Activated CD4-positive, alpha-beta memory T cell treated with anti-CD3 and anti-CD28 coated beads, Interleukin-2, amount 10 ng/mL, durations not matched to agents 7 days and 5 days (primary cell): ENCODE results near the gene KLHL3. TPM values are rescaled to one million over a fixed set of nuclear protein-coding genes. Genes with fewer than 3 reads are reported as not detected.
A peak's percentile ranks its signal among the peaks of the same experiment; 100 is the strongest.

Source experiments
- CTCF ChIA-PET: fragments of 350-600 bp; sonication (Branson Sonifier 250); formaldehyde crosslinking; loops from one replicate; lab custom pipeline; 2021; ENCODE audit warnings: antibody characterized with exemption, inconsistent platforms; lab: Charles Lee
- POLR2A ChIA-PET: fragments of 350-600 bp; sonication (Branson Sonifier 250); formaldehyde crosslinking; loops from one replicate; lab custom pipeline; 2021; ENCODE audit warnings: antibody characterized with exemption; lab: Charles Lee
- DNase-seq: peaks from one replicate; pipeline ENCODE4 v3.0.0-alpha.2; 2020
- H3K27ac Mint-ChIP-seq: one replicate; pipeline ENCODE4 v1.8.0; 2021; ENCODE audit warnings: mild to moderate bottlenecking, mixed read lengths
- H3K27me3 Mint-ChIP-seq: one replicate; pipeline ENCODE4 v1.8.0; 2021; ENCODE audit warnings: mixed read lengths
- H3K36me3 Mint-ChIP-seq: one replicate; pipeline ENCODE4 v1.8.0; 2021; ENCODE audit warnings: low read depth, mixed read lengths
- H3K4me1 Mint-ChIP-seq: one replicate; pipeline ENCODE4 v1.8.0; 2021; ENCODE audit warnings: mixed read lengths
- H3K4me3 Mint-ChIP-seq: one replicate; pipeline ENCODE4 v1.8.0; 2021; ENCODE audit warnings: mild to moderate bottlenecking, mixed read lengths
- H3K9me3 Mint-ChIP-seq: one replicate; pipeline ENCODE4 v1.8.0; 2021; ENCODE audit warnings: mixed read lengths
- total RNA-seq, 2 experiments: library from RNA; stranded (reverse); gene quantifications; one replicate each; pipeline ENCODE4 v1.2.3, GENCODE V29; 2021

KLHL3 gene
- total RNA-seq, 2 experiments from 2014 or later: 2.8 to 3.6 TPM

- DNase-seq: no peak
- ChIA-PET POLR2A (interaction anchor here (1.1 kb wide), 1 partner anchor 55 kb away, joined by 3 read pairs; the partner anchor contains the start of gene HNRNPA0), CTCF (interaction anchor here (1.0 kb wide), 1 partner anchor 43 kb away, joined by 3 read pairs; no protein-coding TSS in a partner anchor)
- Mint-ChIP-seq H3K4me1 (peaks cover 29% of the 10 kb centered on the region), H3K27ac (no peak overlapping the region), H3K4me3 (no peak overlapping the region), H3K27me3 (no peaks in the 10 kb centered on the region), H3K9me3 (no peaks in the 10 kb centered on the region), H3K36me3 (peaks cover 21% of the 10 kb centered on the region)
These were observed 36.3 kb downstream of the KLHL3 start for GRCh38 chr5:137699336-137700281.

GRCh38 chr5:137696481-137696880 lies 39.4 kb downstream of the KLHL3 start:
- Mint-ChIP-seq H3K9me3 (no peaks in the 10 kb centered on the region), H3K27me3 (no peaks in the 10 kb centered on the region), H3K27ac (peak overlapping the region; percentile 86), H3K4me3 (no peak overlapping the region), H3K36me3 (peaks cover 21% of the 10 kb centered on the region), H3K4me1 (peaks cover 29% of the 10 kb centered on the region)
- peak; percentile 28 for DNase-seq
- POLR2A ChIA-PET: interaction anchor here (0.9 to 4.7 kb wide), 5 partner anchors 12 to 58 kb away, joined by 3 to 34 read pairs (median 5); partner anchors contain the start of gene HNRNPA0
- CTCF ChIA-PET: interaction anchor here (1.3 to 8.2 kb wide), 6 partner anchors 30 to 57 kb away, joined by 3 to 58 read pairs (median 11); partner anchors contain the start of gene KLHL3

GRCh38 chr5:137695651-137696428 lies 40.0 kb downstream of the KLHL3 start:
- Mint-ChIP-seq H3K27me3 (no peaks in the 10 kb centered on the region), H3K4me1 (peaks cover 29% of the 10 kb centered on the region), H3K9me3 (no peaks in the 10 kb centered on the region), H3K4me3 (peak overlapping the region; percentile 31), H3K27ac (peak overlapping the region; percentile 86), H3K36me3 (peaks cover 21% of the 10 kb centered on the region)
- CTCF ChIA-PET: interaction anchor here (1.0 to 8.2 kb wide), 8 partner anchors 26 to 193 kb away, joined by 3 to 58 read pairs (median 9); partner anchors contain the start of genes KLHL3 and PKD2L2
- peak; percentile 28 for DNase-seq
- POLR2A ChIA-PET: interaction anchor here (0.6 to 4.7 kb wide), 9 partner anchors 11 to 233 kb away, joined by 3 to 34 read pairs (median 4); partner anchors contain the start of gene HNRNPA0

GRCh38 chr5:137693951-137694721 lies 41.8 kb downstream of the KLHL3 start:
- H3K27ac Mint-ChIP-seq: no peak overlapping the region
- H3K4me3 Mint-ChIP-seq: no peak overlapping the region
- H3K27me3 Mint-ChIP-seq: no peaks in the 10 kb centered on the region
- ChIA-PET POLR2A (interaction anchor here (0.8 to 4.7 kb wide), 5 partner anchors 28 to 60 kb away, joined by 3 to 34 read pairs (median 4); partner anchors contain the start of genes HNRNPA0 and KLHL3), CTCF (interaction anchor here (0.9 to 8.2 kb wide), 5 partner anchors 27 to 49 kb away, joined by 3 to 58 read pairs (median 10); partner anchors contain the start of gene KLHL3)
- peaks cover 29% of the 10 kb centered on the region for H3K4me1 Mint-ChIP-seq
- H3K9me3 Mint-ChIP-seq: peaks cover 3% of the 10 kb centered on the region
- peaks cover 21% of the 10 kb centered on the region for H3K36me3 Mint-ChIP-seq
- DNase-seq: no peak

- POLR2A ChIA-PET: interaction anchor here (1.2 to 1.7 kb wide), 2 partner anchors 27 to 42 kb away, joined by 3 to 4 read pairs; no protein-coding TSS in a partner anchor
- peaks cover 3% of the 10 kb centered on the region for H3K9me3 Mint-ChIP-seq
- no peak overlapping the region for H3K4me3 Mint-ChIP-seq
- H3K4me1 Mint-ChIP-seq: peaks cover 29% of the 10 kb centered on the region
- H3K36me3 Mint-ChIP-seq: peaks cover 21% of the 10 kb centered on the region
- no peaks in the 10 kb centered on the region for H3K27me3 Mint-ChIP-seq
- CTCF ChIA-PET: interaction anchor here (0.9 to 8.2 kb wide), 3 partner anchors 32 to 49 kb away, joined by 3 to 58 read pairs (median 6); partner anchors contain the start of gene KLHL3
- DNase-seq: no peak
- H3K27ac Mint-ChIP-seq: no peak overlapping the region
These were observed 42.5 kb downstream of the KLHL3 start for GRCh38 chr5:137693307-137693950.

- Mint-ChIP-seq H3K27ac (no peak overlapping the region), H3K4me3 (no peak overlapping the region), H3K36me3 (no peaks in the 10 kb centered on the region), H3K4me1 (no peaks in the 10 kb centered on the region), H3K27me3 (no peaks in the 10 kb centered on the region), H3K9me3 (peaks cover 3% of the 10 kb centered on the region)
- ChIA-PET POLR2A (no interaction called here), CTCF (no interaction called here)
- DNase-seq: no peak
These were observed 46.6 kb downstream of the KLHL3 start for GRCh38 chr5:137689306-137689705.

- peaks cover 3% of the 10 kb centered on the region for H3K9me3 Mint-ChIP-seq
- H3K4me3 Mint-ChIP-seq: no peak overlapping the region
- H3K27me3 Mint-ChIP-seq: no peaks in the 10 kb centered on the region
- H3K27ac Mint-ChIP-seq: no peak overlapping the region
- CTCF ChIA-PET: no interaction called here
- DNase-seq: no peak
- no peaks in the 10 kb centered on the region for H3K36me3 Mint-ChIP-seq
- POLR2A ChIA-PET: no interaction called here
- no peaks in the 10 kb centered on the region for H3K4me1 Mint-ChIP-seq
These were observed 47.6 kb downstream of the KLHL3 start for GRCh38 chr5:137688210-137688840.

GRCh38 chr5:137684761-137685160 lies 51.1 kb downstream of the KLHL3 start:
- H3K27me3 Mint-ChIP-seq: no peaks in the 10 kb centered on the region
- H3K4me3 Mint-ChIP-seq: no peak overlapping the region
- H3K27ac Mint-ChIP-seq: no peak overlapping the region

GRCh38 chr5:137681191-137681590 lies 54.7 kb downstream of the KLHL3 start:
- DNase-seq: no peak
- ChIA-PET POLR2A (no interaction called here), CTCF (no interaction called here)
- H3K4me3 Mint-ChIP-seq: no peak overlapping the region
- no peaks in the 10 kb centered on the region for H3K27me3 Mint-ChIP-seq
- no peaks in the 10 kb centered on the region for H3K4me1 Mint-ChIP-seq
- no peaks in the 10 kb centered on the region for H3K36me3 Mint-ChIP-seq
- no peaks in the 10 kb centered on the region for H3K9me3 Mint-ChIP-seq
- H3K27ac Mint-ChIP-seq: no peak overlapping the region

More at GRCh38 chr5:137684761-137685160, 51.1 kb downstream of the KLHL3 start:
- POLR2A ChIA-PET: interaction anchor here (0.9 kb wide), 1 partner anchor 11 kb away, joined by 5 read pairs; no protein-coding TSS in a partner anchor
- CTCF ChIA-PET: interaction anchor here (2.5 kb wide), 1 partner anchor 24 kb away, joined by 7 read pairs; no protein-coding TSS in a partner anchor
- no peaks in the 10 kb centered on the region for H3K36me3 Mint-ChIP-seq
- peaks cover 3% of the 10 kb centered on the region for H3K9me3 Mint-ChIP-seq
- no peaks in the 10 kb centered on the region for H3K4me1 Mint-ChIP-seq
- no peak for DNase-seq

GRCh38 chr5:137679910-137680309 lies 56.0 kb downstream of the KLHL3 start:
- CTCF ChIA-PET: no interaction called here
- H3K4me1 Mint-ChIP-seq: no peaks in the 10 kb centered on the region
- H3K9me3 Mint-ChIP-seq: no peaks in the 10 kb centered on the region
- H3K27ac Mint-ChIP-seq: no peak overlapping the region
- no peaks in the 10 kb centered on the region for H3K27me3 Mint-ChIP-seq
- H3K4me3 Mint-ChIP-seq: no peak overlapping the region
- no peaks in the 10 kb centered on the region for H3K36me3 Mint-ChIP-seq
- no peak for DNase-seq
- POLR2A ChIA-PET: interaction anchor here (1.9 kb wide), 1 partner anchor 14 kb away, joined by 5 read pairs; no protein-coding TSS in a partner anchor

GRCh38 chr5:137679195-137679594 lies 56.7 kb downstream of the KLHL3 start:
- H3K27ac Mint-ChIP-seq: no peak overlapping the region
- no peaks in the 10 kb centered on the region for H3K36me3 Mint-ChIP-seq
- H3K27me3 Mint-ChIP-seq: no peaks in the 10 kb centered on the region
- H3K4me1 Mint-ChIP-seq: no peaks in the 10 kb centered on the region
- ChIA-PET CTCF (no interaction called here), POLR2A (interaction anchor here (1.9 kb wide), 1 partner anchor 13 kb away, joined by 5 read pairs; no protein-coding TSS in a partner anchor)
- H3K4me3 Mint-ChIP-seq: no peak overlapping the region
- no peak for DNase-seq
- H3K9me3 Mint-ChIP-seq: no peaks in the 10 kb centered on the region
